Trophoblast cell (in vitro differentiated cells and primary cell): ENCODE measurements around the gene CALR.

Source experiments
- DNase-seq, 2 donors: peaks; one replicate each; pipeline ENCODE4 v3.0.0-alpha.2; 2016
- H2AFZ ChIP-seq: 2 replicates; pipeline ENCODE4 v1.6.1; 2013; ENCODE audit warnings: low read length, moderate library complexity, mild to moderate bottlenecking; ENCODE audit not compliant: insufficient read depth, poor library complexity
- H2AK5ac ChIP-seq: 2 replicates; pipeline ENCODE4 v1.6.1; 2013; ENCODE audit warnings: mild to moderate bottlenecking, low read length
- H2BK120ac ChIP-seq: 2 replicates; pipeline ENCODE4 v1.6.1; 2013; ENCODE audit warnings: low read length, mild to moderate bottlenecking, moderate library complexity; ENCODE audit not compliant: insufficient read depth, poor library complexity
- H2BK12ac ChIP-seq: 2 replicates; pipeline ENCODE4 v1.6.1; 2013; ENCODE audit warnings: mild to moderate bottlenecking, low read length, moderate library complexity
- H2BK5ac ChIP-seq: 2 replicates; pipeline ENCODE4 v1.6.1; 2013; ENCODE audit warnings: low read length, low read depth, moderate library complexity, mild to moderate bottlenecking; ENCODE audit not compliant: poor library complexity
- H3K14ac ChIP-seq: 2 replicates; pipeline ENCODE4 v1.6.1; 2013; ENCODE audit warnings: mild to moderate bottlenecking, low read length
- H3K18ac ChIP-seq: 2 replicates; pipeline ENCODE4 v1.6.1; 2013; ENCODE audit warnings: mild to moderate bottlenecking, low read length
- H3K23ac ChIP-seq: 2 replicates; pipeline ENCODE4 v1.6.1; 2013; ENCODE audit warnings: low read length
- H3K27ac ChIP-seq: 2 replicates; pipeline ENCODE4 v1.5.1; 2013; ENCODE audit warnings: low read depth, mild to moderate bottlenecking, inconsistent platforms, low read length, moderate library complexity
- H3K27me3 ChIP-seq: 2 replicates; pipeline ENCODE4 v1.6.1; 2013; ENCODE audit warnings: inconsistent platforms, mild to moderate bottlenecking, low read length, moderate library complexity; ENCODE audit not compliant: insufficient read depth
- H3K36me3 ChIP-seq, 2 experiments: 1 replicate in 1 of 2; 2 replicates in 1 of 2; pipeline ENCODE4 v1.6.1; 2013; ENCODE audit warnings: low read length in 2 of 2, mild to moderate bottlenecking in 2 of 2, moderate library complexity in 1 of 2; ENCODE audit not compliant: insufficient read depth in 2 of 2, control insufficient read depth in 1 of 2
- H3K4ac ChIP-seq: 2 replicates; pipeline ENCODE4 v1.6.1; 2013; ENCODE audit warnings: low read depth, mild to moderate bottlenecking, low read length, moderate library complexity
- H3K4me1 ChIP-seq, 2 experiments: 1 replicate in 1 of 2; 2 replicates in 1 of 2; pipeline ENCODE4 v1.6.1; 2013; ENCODE audit warnings: low read length in 2 of 2, mild to moderate bottlenecking in 2 of 2, moderate library complexity in 1 of 2; ENCODE audit not compliant: insufficient read depth in 2 of 2, control insufficient read depth in 1 of 2
- H3K4me2 ChIP-seq: 2 replicates; pipeline ENCODE4 v1.6.1; 2013; ENCODE audit warnings: inconsistent platforms, mild to moderate bottlenecking, low read length, moderate library complexity
- H3K4me3 ChIP-seq: 2 replicates; pipeline ENCODE4 v1.5.1; 2013; ENCODE audit warnings: mild to moderate bottlenecking, low read depth, low read length, inconsistent platforms
- H3K79me1 ChIP-seq: one replicate; pipeline ENCODE4 v1.6.1; 2013; ENCODE audit warnings: low read length
- H3K79me2 ChIP-seq: 2 replicates; pipeline ENCODE4 v1.6.1; 2013; ENCODE audit warnings: low read length, mild to moderate bottlenecking; ENCODE audit not compliant: control insufficient read depth, insufficient read depth, poor library complexity
- H3K9ac ChIP-seq: 2 replicates; pipeline ENCODE4 v1.6.1; 2013; ENCODE audit warnings: mild to moderate bottlenecking, low read length
- H3K9me3 ChIP-seq: 2 replicates; pipeline ENCODE4 v1.6.1; 2013; ENCODE audit warnings: low read depth, mild to moderate bottlenecking, control low read depth, inconsistent platforms, low read length; ENCODE audit not compliant: insufficient read depth
- H4K12ac ChIP-seq: 2 replicates; pipeline ENCODE4 v1.6.1; 2013; ENCODE audit warnings: low read depth, mild to moderate bottlenecking, low read length, moderate library complexity
- H4K8ac ChIP-seq: 2 replicates; pipeline ENCODE4 v1.6.1; 2013; ENCODE audit warnings: low read depth, mild to moderate bottlenecking, low read length, moderate library complexity
- H4K91ac ChIP-seq: one replicate; pipeline ENCODE4 v1.6.1; 2013; ENCODE audit warnings: low read depth, mild to moderate bottlenecking, low read length, moderate library complexity
- WGBS: extraction: QIAGEN DNeasy Blood & Tissue Kit; methylation state at CpG from one replicate; pipeline ENCODE4 v1.1.7; 2013; ENCODE audit warnings: missing lambda C conversion rate; ENCODE audit not compliant: insufficient read length, insufficient coverage; ENCODE audit errors: extremely low coverage; 5-methylcytosine and 5-hydroxymethylcytosine counted together

CALR gene

GRCh38 chr19:12987190-12987589 lies 48.8 kb downstream of the CALR start:
- H3K27me3 ChIP-seq: peaks cover 22% of the 10 kb centered on the region
- no peaks in the 10 kb centered on the region for H3K36me3 ChIP-seq
- H3K9me3 ChIP-seq: peaks cover 25% of the 10 kb centered on the region
- H3K18ac ChIP-seq: no peak overlapping the region
- no peak overlapping the region for H2AFZ ChIP-seq
- H3K79me1 ChIP-seq: no peaks in the 10 kb centered on the region
- no peak overlapping the region for H4K8ac ChIP-seq
- no peak overlapping the region for H3K27ac ChIP-seq
- H2BK120ac ChIP-seq: no peak overlapping the region
- H3K79me2 ChIP-seq: no peaks in the 10 kb centered on the region
- H2BK12ac ChIP-seq: no peak overlapping the region
- WGBS: no CpG with 5 or more reads among the region's 3 CpGs
- H3K9ac ChIP-seq: no peak overlapping the region
- H2BK5ac ChIP-seq: no peak overlapping the region
- DNase-seq: no peak
- H3K4me3 ChIP-seq: no peak overlapping the region
- no peak overlapping the region for H4K91ac ChIP-seq
- no peak overlapping the region for H4K12ac ChIP-seq
- no peak overlapping the region for H3K14ac ChIP-seq
- no peak overlapping the region for H2AK5ac ChIP-seq
- no peaks in the 10 kb centered on the region for H3K4me1 ChIP-seq
- H3K23ac ChIP-seq: no peak overlapping the region
- H3K4me2 ChIP-seq: no peak overlapping the region
- H3K4ac ChIP-seq: no peak overlapping the region

- H3K79me1 ChIP-seq: no peaks in the 10 kb centered on the region
- no peak overlapping the region for H3K4me2 ChIP-seq
- no peak overlapping the region for H3K9ac ChIP-seq
- H3K27me3 ChIP-seq: peaks cover 22% of the 10 kb centered on the region
- peaks cover 25% of the 10 kb centered on the region for H3K9me3 ChIP-seq
- WGBS: no CpG with 5 or more reads among the region's 10 CpGs
- no peak for DNase-seq
- H2BK120ac ChIP-seq: no peak overlapping the region
- no peak overlapping the region for H2AFZ ChIP-seq
- H3K14ac ChIP-seq: no peak overlapping the region
- no peak overlapping the region for H2BK5ac ChIP-seq
- H2BK12ac ChIP-seq: no peak overlapping the region
- H4K8ac ChIP-seq: no peak overlapping the region
- no peaks in the 10 kb centered on the region for H3K36me3 ChIP-seq
- H4K91ac ChIP-seq: no peak overlapping the region
- H3K4me3 ChIP-seq: no peak overlapping the region
- H3K79me2 ChIP-seq: no peaks in the 10 kb centered on the region
- no peak overlapping the region for H3K4ac ChIP-seq
- H3K4me1 ChIP-seq: no peaks in the 10 kb centered on the region
- no peak overlapping the region for H4K12ac ChIP-seq
- no peak overlapping the region for H3K27ac ChIP-seq
- H3K23ac ChIP-seq: no peak overlapping the region
- H3K18ac ChIP-seq: no peak overlapping the region
- H2AK5ac ChIP-seq: no peak overlapping the region
These were observed 49.4 kb downstream of the CALR start for GRCh38 chr19:12987781-12988180.

- no peak overlapping the region for H3K4ac ChIP-seq
- no CpG with 5 or more reads among the region's 22 CpGs for WGBS
- peaks cover 0 to 2% of the 10 kb centered on the region in 2 experiments for H3K4me1 ChIP-seq
- H3K4me2 ChIP-seq: no peak overlapping the region
- H2BK120ac ChIP-seq: no peak overlapping the region
- peaks cover 29% of the 10 kb centered on the region for H3K27me3 ChIP-seq
- H3K36me3 ChIP-seq: no peaks in the 10 kb centered on the region
- no peaks in the 10 kb centered on the region for H3K79me2 ChIP-seq
- H4K91ac ChIP-seq: no peak overlapping the region
- H3K4me3 ChIP-seq: no peak overlapping the region
- H3K18ac ChIP-seq: no peak overlapping the region
- H3K79me1 ChIP-seq: no peaks in the 10 kb centered on the region
- H3K23ac ChIP-seq: no peak overlapping the region
- H3K14ac ChIP-seq: no peak overlapping the region
- H3K9me3 ChIP-seq: peaks cover 23% of the 10 kb centered on the region
- H4K12ac ChIP-seq: no peak overlapping the region
- no peak for DNase-seq
- H2BK5ac ChIP-seq: no peak overlapping the region
- H2AK5ac ChIP-seq: no peak overlapping the region
- H2BK12ac ChIP-seq: no peak overlapping the region
- H2AFZ ChIP-seq: no peak overlapping the region
- no peak overlapping the region for H4K8ac ChIP-seq
- no peak overlapping the region for H3K27ac ChIP-seq
- no peak overlapping the region for H3K9ac ChIP-seq
These were observed 52.0 kb downstream of the CALR start for GRCh38 chr19:12990431-12990830.

GRCh38 chr19:12990853-12991252 lies 52.4 kb downstream of the CALR start:
- Histone ChIP-seq H3K27ac (no peak overlapping the region), H3K79me2 (no peaks in the 10 kb centered on the region), H3K36me3 (no peaks in the 10 kb centered on the region), H3K4me2 (no peak overlapping the region), H2BK120ac (no peak overlapping the region), H2AFZ (no peak overlapping the region), H2BK12ac (no peak overlapping the region), H2BK5ac (no peak overlapping the region), H3K9me3 (peaks cover 24% of the 10 kb centered on the region), H3K23ac (no peak overlapping the region), H4K91ac (no peak overlapping the region), H4K12ac (no peak overlapping the region), H3K9ac (no peak overlapping the region), H3K4ac (no peak overlapping the region), H3K14ac (no peak overlapping the region), H3K79me1 (no peaks in the 10 kb centered on the region), H4K8ac (no peak overlapping the region), H3K27me3 (peaks cover 30% of the 10 kb centered on the region), H3K4me3 (peak overlapping the region; percentile 27), H2AK5ac (no peak overlapping the region), H3K18ac (no peak overlapping the region), H3K4me1 (peaks cover 0 to 3% of the 10 kb centered on the region in 2 experiments)
- no peak for DNase-seq
- no CpG with 5 or more reads among the region's 3 CpGs for WGBS
